SK-N-MC (cell line): ENCODE results near the gene ZBTB3.

Experiments used
- EZH2 ChIP-seq: fragments of 200-600 bp; sonication (generic); IDR thresholded peaks from one replicate; pipeline ENCODE4 v1.6.1; 2017; ENCODE audit warnings: antibody characterized with exemption
- FOXP2 ChIP-seq: optimal IDR thresholded peaks from 2 replicates; pipeline ENCODE3; 2011; ENCODE audit warnings: mild to moderate bottlenecking, moderate library complexity; ENCODE audit not compliant: insufficient read depth; ENCODE audit errors: extremely low read length, control extremely low read depth
- POLR2AphosphoS5 ChIP-seq: IDR thresholded peaks from 2 replicates; pipeline ENCODE4 v1.6.1; 2012; ENCODE audit warnings: mild to moderate bottlenecking, low read depth, low read length, borderline replicate concordance

- no peak for TF ChIP-seq POLR2AphosphoS5
- TF ChIP-seq EZH2: no peak
- TF ChIP-seq FOXP2: no peak
Observed at GRCh38 chr11:62775646-62776045, 21.7 kb upstream of the ZBTB3 start.
